Erythroblast (primary cell): Measurements from ENCODE around the gene KIF19.

Experiments used
- GATA1 ChIP-seq: IDR thresholded peaks from 2 replicates; pipeline ENCODE4 v1.6.1; 2011; ENCODE audit warnings: low read depth, mild to moderate bottlenecking, control low read depth, low read length, moderate library complexity
- POLR2A ChIP-seq: IDR thresholded peaks from 2 replicates; pipeline ENCODE4 v1.6.1; 2011; ENCODE audit warnings: mild to moderate bottlenecking, low read length

- TF ChIP-seq POLR2A (no peak), GATA1 (no peak)
These were observed 64.9 kb downstream of the KIF19 start for GRCh38 chr17:74390680-74391653.
